ENCODE results near the gene CCDC188. TPM values are rescaled to one million over a fixed set of nuclear protein-coding genes. Genes with fewer than 3 reads are reported as not detected.
A peak's percentile ranks its signal among the peaks of the same experiment; 100 is the strongest.

Gene CCDC188
- total RNA-seq, 2 donors from 2014 or later, result 1.5 TPM; not detected in 1

- ATAC-seq, result no peak
These were observed 40.9 kb upstream of the CCDC188 start for GRCh38 chr22:20191803-20192202.

GRCh38 chr22:20191000-20191515, 40.2 kb upstream of the CCDC188 start:
- no peaks in the 10 kb centered on the region for H3K9me3 ChIP-seq (ENCODE audit: control insufficient read depth, low read length, poor library complexity, severe bottlenecking)
- ATAC-seq, result no peak
- no peak overlapping the region for H3K27ac Mint-ChIP-seq
- H3K4me3 Mint-ChIP-seq, result peak overlapping the region; percentile 58
- no peaks in the 10 kb centered on the region for H3K36me3 Mint-ChIP-seq (ENCODE audit: low read depth)
- no peak for DNase-seq
- H3K4me1 Mint-ChIP-seq, result peaks cover 3% of the 10 kb centered on the region
- H3K27me3 Mint-ChIP-seq, result no peaks in the 10 kb centered on the region

More at GRCh38 chr22:20191803-20192202, 40.9 kb upstream of the CCDC188 start:
- H3K9me3 ChIP-seq (ENCODE audit: control insufficient read depth, low read length, poor library complexity, severe bottlenecking), result no peaks in the 10 kb centered on the region
- no peaks in the 10 kb centered on the region for H3K27me3 Mint-ChIP-seq
- peaks cover 3% of the 10 kb centered on the region for H3K4me1 Mint-ChIP-seq
- H3K27ac Mint-ChIP-seq, result no peak overlapping the region
- H3K36me3 Mint-ChIP-seq (ENCODE audit: low read depth), result no peaks in the 10 kb centered on the region
- H3K4me3 Mint-ChIP-seq, result no peak overlapping the region
- no peak for DNase-seq

DNA sequence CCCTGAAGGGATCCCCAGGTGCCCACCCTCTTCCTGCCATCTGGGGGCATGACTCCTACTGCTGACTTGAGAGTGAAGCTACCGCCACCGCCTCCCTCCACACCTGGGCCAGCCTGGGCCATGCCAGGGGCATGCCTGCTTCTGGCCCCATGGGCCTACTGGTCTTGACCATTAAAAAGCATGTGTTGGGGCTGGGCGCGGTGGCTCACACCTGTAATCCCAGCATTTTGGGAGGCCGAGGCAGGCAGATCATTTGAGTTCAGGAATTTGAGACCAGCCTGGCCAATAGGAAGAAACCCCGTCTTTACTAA, 37.7 kb upstream of the CCDC188 start:
- DNase-seq, result no peak
- no peak for ATAC-seq
- Mint-ChIP-seq H3K4me3 (no peak overlapping the region), H3K27me3 (no peaks in the 10 kb centered on the region), H3K36me3 (ENCODE audit: low read depth) (no peaks in the 10 kb centered on the region), H3K4me1 (peaks cover 3% of the 10 kb centered on the region), H3K27ac (no peak overlapping the region)
- H3K9me3 ChIP-seq (ENCODE audit: control insufficient read depth, low read length, poor library complexity, severe bottlenecking), result no peaks in the 10 kb centered on the region

DNA sequence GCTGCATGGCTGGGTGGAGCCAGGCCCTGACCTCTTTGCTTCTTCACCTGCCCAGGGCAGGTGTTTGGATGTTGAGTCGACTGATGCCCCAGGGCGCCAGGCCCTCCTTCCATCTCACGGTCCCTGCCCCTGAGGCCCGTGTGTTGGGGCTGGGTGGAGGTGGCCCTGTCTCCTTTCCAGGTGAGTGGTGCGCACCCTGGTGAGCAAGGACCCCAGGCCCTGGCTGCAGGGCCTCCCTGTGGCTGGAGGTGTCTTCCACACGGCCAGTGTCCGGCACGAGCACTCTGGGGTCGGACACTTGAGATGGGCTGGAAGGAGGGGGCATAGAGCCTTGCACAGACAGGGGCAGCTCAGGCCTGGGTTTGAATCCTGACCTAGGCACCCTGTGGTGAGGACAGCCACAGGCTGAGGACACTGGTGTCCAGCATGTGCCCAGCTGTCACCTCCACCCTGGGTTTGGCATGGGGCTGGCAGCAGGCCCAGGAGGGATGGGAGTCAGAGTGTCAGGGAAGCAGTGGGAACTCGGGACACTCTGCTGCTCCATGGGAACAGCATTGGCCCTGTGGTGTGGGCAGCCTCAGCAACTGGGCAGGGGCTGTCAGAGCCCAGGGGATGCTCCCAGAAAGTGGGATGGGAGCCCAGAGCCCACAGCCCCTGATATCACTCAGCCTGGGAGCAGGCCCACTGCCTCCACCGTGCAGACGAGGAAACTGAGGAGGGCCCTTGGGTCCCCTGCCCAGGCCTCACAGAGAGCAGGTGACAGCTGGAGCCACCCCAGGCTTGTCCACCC, 37.1 kb upstream of the CCDC188 start:
- Mint-ChIP-seq H3K27ac (no peak overlapping the region), H3K36me3 (ENCODE audit: low read depth) (no peaks in the 10 kb centered on the region), H3K27me3 (peaks cover 4% of the 10 kb centered on the region), H3K4me3 (no peak overlapping the region), H3K4me1 (peaks cover 3% of the 10 kb centered on the region)
- ATAC-seq (no peak), DNase-seq (no peak)
- no peaks in the 10 kb centered on the region for H3K9me3 ChIP-seq (ENCODE audit: control insufficient read depth, low read length, poor library complexity, severe bottlenecking)

- H3K36me3 Mint-ChIP-seq (ENCODE audit: low read depth), result no peaks in the 10 kb centered on the region
- no peak for DNase-seq
- no peak for ATAC-seq
- no peaks in the 10 kb centered on the region for H3K9me3 ChIP-seq (ENCODE audit: control insufficient read depth, low read length, poor library complexity, severe bottlenecking)
- H3K4me1 Mint-ChIP-seq, result peaks cover 3% of the 10 kb centered on the region
- peaks cover 4% of the 10 kb centered on the region for H3K27me3 Mint-ChIP-seq
- no peak overlapping the region for H3K27ac Mint-ChIP-seq
- no peak overlapping the region for H3K4me3 Mint-ChIP-seq
These were observed 36.2 kb upstream of the CCDC188 start for GRCh38 chr22:20186871-20187546.

GRCh38 chr22:20186183-20186870, 35.5 kb upstream of the CCDC188 start:
- Mint-ChIP-seq H3K36me3 (ENCODE audit: low read depth) (no peaks in the 10 kb centered on the region), H3K4me3 (no peak overlapping the region), H3K4me1 (peaks cover 3% of the 10 kb centered on the region), H3K27me3 (peaks cover 4% of the 10 kb centered on the region), H3K27ac (no peak overlapping the region)
- H3K9me3 ChIP-seq (ENCODE audit: control insufficient read depth, low read length, poor library complexity, severe bottlenecking), result no peaks in the 10 kb centered on the region
- ATAC-seq, result no peak
- DNase-seq, result no peak

GRCh38 chr22:20185750-20186149, 34.9 kb upstream of the CCDC188 start:
- DNase-seq (no peak), ATAC-seq (no peak)
- Mint-ChIP-seq H3K4me3 (no peak overlapping the region), H3K4me1 (no peaks in the 10 kb centered on the region), H3K36me3 (ENCODE audit: low read depth) (no peaks in the 10 kb centered on the region), H3K27me3 (peaks cover 4% of the 10 kb centered on the region), H3K27ac (no peak overlapping the region)
- H3K9me3 ChIP-seq (ENCODE audit: control insufficient read depth, low read length, poor library complexity, severe bottlenecking), result no peaks in the 10 kb centered on the region

- DNase-seq (no peak), ATAC-seq (no peak)
- H3K4me1 Mint-ChIP-seq, result no peaks in the 10 kb centered on the region
- H3K27ac Mint-ChIP-seq, result no peak overlapping the region
- H3K27me3 Mint-ChIP-seq, result peaks cover 4% of the 10 kb centered on the region
- H3K9me3 ChIP-seq (ENCODE audit: control insufficient read depth, low read length, poor library complexity, severe bottlenecking), result no peaks in the 10 kb centered on the region
- H3K4me3 Mint-ChIP-seq, result no peak overlapping the region
- H3K36me3 Mint-ChIP-seq (ENCODE audit: low read depth), result no peaks in the 10 kb centered on the region
These were observed 33.8 kb upstream of the CCDC188 start for GRCh38 chr22:20184501-20185165.

GRCh38 chr22:20183823-20184222, 33.0 kb upstream of the CCDC188 start:
- no peak overlapping the region for H3K27ac Mint-ChIP-seq
- H3K4me1 Mint-ChIP-seq, result no peaks in the 10 kb centered on the region
- peaks cover 4% of the 10 kb centered on the region for H3K27me3 Mint-ChIP-seq
- no peak for DNase-seq
- ATAC-seq, result no peak
- H3K4me3 Mint-ChIP-seq, result no peak overlapping the region
- no peaks in the 10 kb centered on the region for H3K36me3 Mint-ChIP-seq (ENCODE audit: low read depth)
- H3K9me3 ChIP-seq (ENCODE audit: control insufficient read depth, low read length, poor library complexity, severe bottlenecking), result no peaks in the 10 kb centered on the region

GRCh38 chr22:20183101-20183500, 32.2 kb upstream of the CCDC188 start:
- H3K9me3 ChIP-seq (ENCODE audit: control insufficient read depth, low read length, poor library complexity, severe bottlenecking), result no peaks in the 10 kb centered on the region
- H3K27ac Mint-ChIP-seq, result no peak overlapping the region
- DNase-seq (no peak), ATAC-seq (no peak)
- H3K36me3 Mint-ChIP-seq (ENCODE audit: low read depth), result no peaks in the 10 kb centered on the region
- no peak overlapping the region for H3K4me3 Mint-ChIP-seq
- peaks cover 4% of the 10 kb centered on the region for H3K27me3 Mint-ChIP-seq
- no peaks in the 10 kb centered on the region for H3K4me1 Mint-ChIP-seq

DNA sequence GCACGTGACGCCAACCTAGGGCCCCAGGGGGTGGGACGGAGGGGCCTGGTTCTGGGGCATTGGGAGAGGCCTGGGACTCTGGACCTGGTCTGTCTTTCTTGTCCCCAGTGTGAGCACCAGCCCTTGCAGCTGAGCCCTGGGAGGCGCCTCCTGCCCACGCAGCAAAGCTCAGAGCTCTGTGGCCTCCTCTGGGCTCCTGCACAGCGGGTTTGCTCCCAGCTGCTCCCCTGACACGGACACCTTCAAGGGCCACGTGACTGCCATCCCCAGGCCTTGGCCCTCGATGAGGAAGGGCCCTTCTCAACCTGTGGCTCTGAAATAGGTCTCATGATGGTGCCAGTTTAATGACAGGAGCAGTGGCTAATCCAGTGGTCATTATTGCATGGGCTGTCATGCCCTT, 31.5 kb upstream of the CCDC188 start:
- ATAC-seq (no peak), DNase-seq (no peak)
- no peak overlapping the region for H3K4me3 Mint-ChIP-seq
- H3K27me3 Mint-ChIP-seq, result peaks cover 4% of the 10 kb centered on the region
- no peaks in the 10 kb centered on the region for H3K36me3 Mint-ChIP-seq (ENCODE audit: low read depth)
- no peaks in the 10 kb centered on the region for H3K9me3 ChIP-seq (ENCODE audit: control insufficient read depth, low read length, poor library complexity, severe bottlenecking)
- no peak overlapping the region for H3K27ac Mint-ChIP-seq
- no peaks in the 10 kb centered on the region for H3K4me1 Mint-ChIP-seq

GRCh38 chr22:20181884-20182236, 31.0 kb upstream of the CCDC188 start:
- DNase-seq, result no peak
- Mint-ChIP-seq H3K36me3 (ENCODE audit: low read depth) (no peaks in the 10 kb centered on the region), H3K4me1 (no peaks in the 10 kb centered on the region), H3K27me3 (peaks cover 4% of the 10 kb centered on the region), H3K27ac (no peak overlapping the region), H3K4me3 (no peak overlapping the region)
- H3K9me3 ChIP-seq (ENCODE audit: control insufficient read depth, low read length, poor library complexity, severe bottlenecking), result no peaks in the 10 kb centered on the region
- ATAC-seq, result no peak

Measured in T-helper 17 cell (primary cell).